ENCODE measurements around the gene OTULINL. TPM values are rescaled to one million over a fixed set of nuclear protein-coding genes. Genes with fewer than 3 reads are reported as not detected.

The OTULINL gene
- total RNA-seq, 1 donor from 2014 or later, result 0.21 TPM

- Histone ChIP-seq H3K27me3 (no peaks in the 10 kb centered on the region), H3K27ac (no peak overlapping the region), H3K9me3 (no peaks in the 10 kb centered on the region), H3K4me3 (no peak overlapping the region), H3K4me1 (no peaks in the 10 kb centered on the region), H3K36me3 (no peaks in the 10 kb centered on the region)
- DNase-seq (ENCODE audit: low spot score in 2 of 2), result no peak
- intact Hi-C loops (cut with DNase I), result no loop called here
- TF ChIP-seq CTCF (IDR thresholded peaks at IDR 0.05), result no peak
Measured at GRCh38 chr5:14557791-14558415, 23.7 kb upstream of the OTULINL start.

- DNase-seq (ENCODE audit: low spot score in 2 of 2), result no peak
- H3K9me3 ChIP-seq, result no peaks in the 10 kb centered on the region
- H3K27me3 ChIP-seq, result no peaks in the 10 kb centered on the region
- H3K36me3 ChIP-seq, result no peaks in the 10 kb centered on the region
- intact Hi-C loops (cut with DNase I), result no loop called here
- H3K4me3 ChIP-seq, result no peak overlapping the region
- H3K4me1 ChIP-seq, result no peaks in the 10 kb centered on the region
- TF ChIP-seq CTCF (IDR thresholded peaks at IDR 0.05), result no peak
- H3K27ac ChIP-seq, result no peak overlapping the region
Measured at GRCh38 chr5:14560091-14560595, 21.4 kb upstream of the OTULINL start.

GRCh38 chr5:14561741-14562140 lies 19.9 kb upstream of the OTULINL start:
- H3K27me3 ChIP-seq, result no peaks in the 10 kb centered on the region
- H3K9me3 ChIP-seq, result no peaks in the 10 kb centered on the region
- no peak for TF ChIP-seq CTCF (IDR thresholded peaks at IDR 0.05)
- no peaks in the 10 kb centered on the region for H3K36me3 ChIP-seq
- H3K4me1 ChIP-seq, result no peaks in the 10 kb centered on the region
- no peak overlapping the region for H3K27ac ChIP-seq
- no peak overlapping the region for H3K4me3 ChIP-seq
- intact Hi-C loops (cut with DNase I), result no loop called here
- DNase-seq (ENCODE audit: low spot score in 2 of 2), result no peak

- Histone ChIP-seq H3K27ac (no peak overlapping the region), H3K27me3 (no peaks in the 10 kb centered on the region), H3K9me3 (no peaks in the 10 kb centered on the region), H3K4me3 (no peak overlapping the region), H3K36me3 (no peaks in the 10 kb centered on the region), H3K4me1 (no peaks in the 10 kb centered on the region)
- intact Hi-C loops (cut with DNase I), result no loop called here
- no peak for TF ChIP-seq CTCF (IDR thresholded peaks at IDR 0.05)
- no peak for DNase-seq (ENCODE audit: low spot score in 2 of 2)
Measured at GRCh38 chr5:14568333-14568732, 13.3 kb upstream of the OTULINL start.

- intact Hi-C loops (cut with DNase I), result no loop called here
- no peak for TF ChIP-seq CTCF (IDR thresholded peaks at IDR 0.05)
- Histone ChIP-seq H3K27ac (no peak overlapping the region), H3K9me3 (no peaks in the 10 kb centered on the region), H3K4me3 (no peak overlapping the region), H3K27me3 (no peaks in the 10 kb centered on the region), H3K36me3 (no peaks in the 10 kb centered on the region), H3K4me1 (no peaks in the 10 kb centered on the region)
- no peak for DNase-seq (ENCODE audit: low spot score in 2 of 2)
Measured at GRCh38 chr5:14569948-14570691, 11.5 kb upstream of the OTULINL start.

Measured in ascending aorta (tissue), 2 donors.